Activated naive CD4-positive, alpha-beta T cell (primary cell): ENCODE results near the gene ISG15.
A peak's percentile ranks its signal among the peaks of the same experiment; 100 is the strongest.
"Not testable (repeated sequence)": the region's sequence is repeated elsewhere in the genome, so short reads cannot be mapped to it uniquely, and the experiment has no call there.

Experiments
- DNase-seq, 4 experiments: peaks; one replicate each; lab custom pipeline; 2025; lab: John Stamatoyannopoulos, UW

Gene ISG15

GRCh38 chr1:1030867-1031658 lies 17.8 kb downstream of the ISG15 start:
- DNase-seq = not testable (repeated sequence)

- no peak for DNase-seq
Observed at GRCh38 chr1:1031659-1032235, 18.4 kb downstream of the ISG15 start.

- DNase-seq = no peak
Observed at GRCh38 chr1:1032424-1032823, 19.1 kb downstream of the ISG15 start.

GRCh38 chr1:1033009-1033587 lies 19.8 kb downstream of the ISG15 start:
- DNase-seq = peak; percentile 65 to 81 (median 76)

GRCh38 chr1:1033731-1034438 lies 20.6 kb downstream of the ISG15 start:
- DNase-seq = no peak

GRCh38 chr1:1034439-1034781 lies 21.1 kb downstream of the ISG15 start:
- DNase-seq = no peak

- no peak for DNase-seq
Observed at GRCh38 chr1:1035291-1035943, 22.1 kb downstream of the ISG15 start.

GRCh38 chr1:1037366-1038327 lies 24.4 kb downstream of the ISG15 start:
- no peak for DNase-seq

GRCh38 chr1:1038694-1039093 lies 25.4 kb downstream of the ISG15 start:
- DNase-seq = no peak

- no peak for DNase-seq
Observed at GRCh38 chr1:1039145-1039910, 26.0 kb downstream of the ISG15 start.

- DNase-seq = peak; percentile 30 to 82 (median 72)
Observed at GRCh38 chr1:1040004-1040991, 27.0 kb downstream of the ISG15 start.

GRCh38 chr1:1041092-1041523 lies 27.8 kb downstream of the ISG15 start:
- no peak for DNase-seq

GRCh38 chr1:1041873-1042272 lies 28.6 kb downstream of the ISG15 start:
- DNase-seq = no peak

GRCh38 chr1:1042835-1043234 lies 29.5 kb downstream of the ISG15 start:
- no peak for DNase-seq

- DNase-seq = no peak
Observed at GRCh38 chr1:1043411-1043810, 30.1 kb downstream of the ISG15 start.

- no peak for DNase-seq
Observed at GRCh38 chr1:1043921-1044320, 30.6 kb downstream of the ISG15 start.

- no peak for DNase-seq
Observed at GRCh38 chr1:1044455-1045078, 31.3 kb downstream of the ISG15 start.

- no peak for DNase-seq
Observed at GRCh38 chr1:1045129-1045528, 31.8 kb downstream of the ISG15 start.

GRCh38 chr1:1046243-1046642 lies 32.9 kb downstream of the ISG15 start:
- DNase-seq = no peak
